SJCRH30 (cell line): Measurements from ENCODE around the gene NRXN2. TPM values are rescaled to one million over a fixed set of nuclear protein-coding genes. Genes with fewer than 3 reads are reported as not detected.
A peak's percentile ranks its signal among the peaks of the same experiment; 100 is the strongest.

Experiments
- DNase-seq, 2 experiments: peaks; one replicate each; pipeline ENCODE4 v3.0.0-alpha.2; 2015 to 2020
- H3K27ac ChIP-seq: fragments of 250-450 bp; sonication (Bioruptor Pico); 2 replicates; pipeline ENCODE4 v1.5.1; 2020; ENCODE audit warnings: mild to moderate bottlenecking, moderate library complexity
- H3K27me3 ChIP-seq: fragments of 250-450 bp; sonication (Bioruptor Pico); 2 replicates; pipeline ENCODE4 v1.5.1; 2020; ENCODE audit warnings: mild to moderate bottlenecking, moderate library complexity
- H3K36me3 ChIP-seq: fragments of 250-450 bp; sonication (Bioruptor Pico); 2 replicates; pipeline ENCODE4 v1.5.1; 2020; ENCODE audit warnings: mild to moderate bottlenecking, moderate library complexity
- H3K4me1 ChIP-seq: fragments of 250-450 bp; sonication (Bioruptor Pico); 2 replicates; pipeline ENCODE4 v1.5.1; 2020; ENCODE audit warnings: mild to moderate bottlenecking, moderate library complexity
- H3K4me3 ChIP-seq: fragments of 250-450 bp; sonication (Bioruptor Pico); 2 replicates; pipeline ENCODE4 v1.5.1; 2020; ENCODE audit warnings: mild to moderate bottlenecking, moderate library complexity
- H3K9me3 ChIP-seq: fragments of 250-450 bp; sonication (Bioruptor Pico); replicated peaks from 2 replicates; pipeline ENCODE4 v1.5.1; 2020; ENCODE audit warnings: mild to moderate bottlenecking, moderate library complexity
- total RNA-seq: library from RNA; depleted of rRNA; stranded (reverse); fragments of >200 nt; shearing (Covaris generic); gene quantifications from 2 replicates; pipeline ENCODE4 v1.2.3, GENCODE V29; 2014

The NRXN2 gene
- total RNA-seq, 1 experiment from 2014 or later, result 0.08 TPM

- Histone ChIP-seq H3K9me3 (no peaks in the 10 kb centered on the region), H3K27me3 (no peaks in the 10 kb centered on the region), H3K36me3 (no peaks in the 10 kb centered on the region), H3K27ac (no peak overlapping the region), H3K4me3 (no peak overlapping the region), H3K4me1 (peaks cover 6% of the 10 kb centered on the region)
- DNase-seq, result no peak
These were observed 30.0 kb upstream of the NRXN2 start for GRCh38 chr11:64753019-64753379.

- Histone ChIP-seq H3K27ac (no peak overlapping the region; the same call in 1 of the 2 replicates), H3K9me3 (no peaks in the 10 kb centered on the region), H3K4me3 (no peak overlapping the region), H3K4me1 (peaks cover 6% of the 10 kb centered on the region), H3K27me3 (no peaks in the 10 kb centered on the region), H3K36me3 (no peaks in the 10 kb centered on the region)
- DNase-seq, result peak; percentile 80 to 88
These were observed 29.4 kb upstream of the NRXN2 start for GRCh38 chr11:64752175-64752970.

DNA sequence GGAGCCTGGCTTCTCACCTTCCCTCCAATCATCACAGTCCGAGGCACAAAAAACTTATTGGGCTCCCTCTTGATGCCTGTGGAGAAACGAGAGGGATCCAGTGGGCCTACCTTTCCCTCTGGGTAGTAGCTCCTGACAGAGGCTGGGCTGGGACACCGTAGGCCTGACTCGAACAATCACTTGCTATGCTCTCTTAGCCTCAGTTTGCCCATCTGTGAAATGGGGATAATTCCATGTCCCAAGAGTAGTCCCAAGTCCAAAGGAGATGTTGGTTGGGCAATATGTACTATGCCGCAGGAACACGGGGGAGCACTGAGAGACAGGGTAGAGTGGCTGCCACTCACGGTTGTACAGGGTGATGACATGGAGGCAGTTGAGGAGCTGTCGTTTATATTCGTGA, 28.6 kb upstream of the NRXN2 start:
- no peak overlapping the region for H3K27ac ChIP-seq
- H3K9me3 ChIP-seq, result no peaks in the 10 kb centered on the region
- H3K27me3 ChIP-seq, result no peaks in the 10 kb centered on the region
- DNase-seq, result no peak
- no peak overlapping the region for H3K4me3 ChIP-seq
- H3K36me3 ChIP-seq, result no peaks in the 10 kb centered on the region
- peaks cover 6% of the 10 kb centered on the region for H3K4me1 ChIP-seq

DNA sequence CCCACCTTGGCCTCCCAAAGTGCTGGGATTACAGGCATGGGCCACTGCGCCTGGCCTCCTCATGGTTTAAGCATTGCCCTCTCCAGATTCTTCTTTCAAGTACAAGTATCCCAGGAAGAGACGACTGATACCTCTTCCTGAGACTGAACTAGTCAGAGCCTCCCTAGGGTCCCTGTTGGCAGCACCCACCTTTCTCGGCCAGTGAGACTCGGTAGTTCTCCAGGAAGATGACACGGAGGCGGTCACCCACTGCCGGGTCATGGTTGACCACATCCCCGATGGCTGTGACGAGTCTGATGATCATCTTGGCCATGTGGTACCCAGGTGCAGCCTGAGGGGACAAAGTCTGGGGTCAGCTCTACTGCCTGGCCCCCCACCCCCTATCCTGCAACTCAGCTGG, 28.1 kb upstream of the NRXN2 start:
- no peaks in the 10 kb centered on the region for H3K9me3 ChIP-seq
- no peak for DNase-seq
- H3K27ac ChIP-seq, result no peak overlapping the region
- no peaks in the 10 kb centered on the region for H3K36me3 ChIP-seq
- H3K4me1 ChIP-seq, result peaks cover 6% of the 10 kb centered on the region
- H3K27me3 ChIP-seq, result no peaks in the 10 kb centered on the region
- no peak overlapping the region for H3K4me3 ChIP-seq

- no peak overlapping the region for H3K4me3 ChIP-seq
These were observed 27.5 kb upstream of the NRXN2 start for GRCh38 chr11:64750361-64751054.

DNA sequence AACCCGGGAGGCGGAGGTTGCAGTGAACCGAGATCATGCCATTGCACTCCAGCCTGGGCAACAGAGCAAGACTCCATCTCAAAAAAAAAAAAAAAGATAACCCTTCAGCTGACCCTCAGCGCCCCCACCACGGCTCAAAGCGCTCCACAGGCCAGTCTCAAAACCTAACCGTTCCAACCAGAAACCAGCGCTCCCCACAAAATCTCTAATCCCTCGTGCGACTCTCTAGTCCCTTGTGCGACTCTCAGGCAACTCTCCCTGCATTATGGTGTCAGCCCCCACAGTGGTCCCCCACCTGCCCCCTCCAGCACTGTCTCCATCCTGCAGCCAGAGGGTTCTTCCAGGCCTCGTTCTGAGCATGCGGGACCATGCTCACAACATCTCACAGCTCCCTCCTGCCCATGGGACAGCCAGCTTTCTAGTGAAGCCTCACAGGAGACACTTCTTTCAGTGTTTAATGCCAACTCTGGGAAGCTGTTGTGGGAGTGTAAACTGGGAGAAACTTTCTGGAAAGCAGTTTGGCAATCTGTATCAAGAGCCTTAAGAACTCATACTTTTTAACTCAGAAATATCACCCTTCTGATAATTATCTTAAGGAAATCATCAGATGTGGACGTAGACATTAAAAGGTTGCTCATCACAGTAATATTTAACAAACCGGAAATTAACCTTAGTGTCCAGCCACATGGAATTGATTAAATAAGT, 25.1 kb upstream of the NRXN2 start:
- no peak overlapping the region for H3K27ac ChIP-seq
- no peak for DNase-seq
- no peaks in the 10 kb centered on the region for H3K36me3 ChIP-seq
- peaks cover 18% of the 10 kb centered on the region for H3K27me3 ChIP-seq
- no peaks in the 10 kb centered on the region for H3K9me3 ChIP-seq
- H3K4me1 ChIP-seq, result peaks cover 10% of the 10 kb centered on the region
- no peak overlapping the region for H3K4me3 ChIP-seq

More at GRCh38 chr11:64750361-64751054, 27.5 kb upstream of the NRXN2 start:
- DNase-seq, result no peak
- Histone ChIP-seq H3K27ac (no peak overlapping the region), H3K4me1 (peaks cover 6% of the 10 kb centered on the region), H3K27me3 (peaks cover 3% of the 10 kb centered on the region; the same call in 1 of the 2 replicates), H3K9me3 (no peaks in the 10 kb centered on the region), H3K36me3 (no peaks in the 10 kb centered on the region)

GRCh38 chr11:64746486-64746885, 23.5 kb upstream of the NRXN2 start:
- Histone ChIP-seq H3K4me1 (peaks cover 6% of the 10 kb centered on the region; the same call in 1 of the 2 replicates), H3K4me3 (no peak overlapping the region), H3K9me3 (no peaks in the 10 kb centered on the region), H3K27me3 (peaks cover 29% of the 10 kb centered on the region), H3K36me3 (no peaks in the 10 kb centered on the region), H3K27ac (no peak overlapping the region)
- DNase-seq, result no peak

DNA sequence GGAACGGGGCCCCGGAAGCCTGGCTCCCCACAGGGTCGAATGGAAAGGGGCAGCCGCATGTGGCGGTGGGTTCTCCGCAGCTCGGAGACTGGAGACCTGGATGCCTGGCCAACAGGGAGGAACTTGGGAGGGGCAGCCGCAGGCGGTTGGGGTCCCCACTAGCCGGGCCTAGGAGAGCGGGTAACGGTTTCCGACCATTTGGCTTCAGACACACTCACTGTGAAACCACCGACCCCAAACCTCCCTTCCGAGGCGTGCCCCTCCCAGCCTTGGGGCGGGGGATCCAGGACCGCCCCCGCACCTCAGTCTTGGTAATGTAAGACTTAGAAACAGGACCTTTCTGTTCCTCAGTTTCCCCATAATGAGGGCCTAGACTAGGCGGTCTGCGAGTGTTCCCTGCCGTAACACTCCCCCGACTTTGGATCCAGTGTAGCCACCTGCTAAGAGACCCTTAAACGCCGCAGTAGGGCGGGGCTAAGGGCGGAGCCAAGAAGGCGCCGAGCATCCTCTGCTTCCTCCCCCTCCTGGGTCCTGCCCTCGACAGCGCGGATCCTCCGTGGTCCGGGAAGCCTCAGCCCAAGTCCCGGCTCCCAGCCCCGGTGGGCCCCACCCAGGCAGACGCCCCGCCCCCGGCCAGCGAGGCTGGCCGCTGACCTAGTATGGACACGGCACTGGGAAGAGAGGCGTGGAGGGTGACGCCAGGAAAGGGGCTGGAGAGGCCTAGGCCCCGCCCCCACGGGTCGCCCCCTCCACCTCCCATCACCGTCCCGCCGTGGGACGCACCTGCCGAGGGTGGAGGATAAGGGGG, 22.7 kb upstream of the NRXN2 start:
- H3K27me3 ChIP-seq, result peaks cover 29% of the 10 kb centered on the region
- H3K36me3 ChIP-seq, result no peaks in the 10 kb centered on the region
- no peak overlapping the region for H3K27ac ChIP-seq
- no peaks in the 10 kb centered on the region for H3K9me3 ChIP-seq
- peaks cover 6% of the 10 kb centered on the region; the same call in 1 of the 2 replicates for H3K4me1 ChIP-seq
- peak; percentile 47 to 53 for DNase-seq
- peak overlapping the region; percentile 49 for H3K4me3 ChIP-seq

DNA sequence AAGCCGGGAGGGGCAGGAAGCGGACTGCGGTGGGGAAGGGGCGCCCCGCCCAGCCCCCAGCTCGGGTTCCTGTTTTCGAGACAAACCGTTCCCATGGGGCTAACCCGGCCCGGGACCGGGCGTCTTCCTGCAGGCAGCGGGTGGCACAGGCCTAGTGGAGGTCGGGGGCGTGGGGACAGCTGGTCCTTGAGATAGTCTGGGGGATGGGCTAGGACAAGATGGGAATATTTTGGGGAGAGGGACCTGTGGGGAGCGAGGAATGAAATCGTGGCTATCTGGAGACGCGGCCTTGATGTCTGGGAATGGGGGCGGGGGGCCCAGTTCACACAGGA, 22.2 kb upstream of the NRXN2 start:
- Histone ChIP-seq H3K4me3 (peak overlapping the region; percentile 49), H3K27me3 (peaks cover 30% of the 10 kb centered on the region), H3K4me1 (peaks cover 6% of the 10 kb centered on the region; the same call in 1 of the 2 replicates), H3K27ac (no peak overlapping the region), H3K9me3 (no peaks in the 10 kb centered on the region), H3K36me3 (no peaks in the 10 kb centered on the region)
- no peak for DNase-seq

GRCh38 chr11:64744544-64745188, 21.7 kb upstream of the NRXN2 start:
- H3K36me3 ChIP-seq, result no peaks in the 10 kb centered on the region
- peaks cover 6% of the 10 kb centered on the region; the same call in 1 of the 2 replicates for H3K4me1 ChIP-seq
- peaks cover 31% of the 10 kb centered on the region for H3K27me3 ChIP-seq
- H3K27ac ChIP-seq, result no peak overlapping the region
- DNase-seq, result no peak
- peak overlapping the region; percentile 49 for H3K4me3 ChIP-seq
- no peaks in the 10 kb centered on the region for H3K9me3 ChIP-seq

DNA sequence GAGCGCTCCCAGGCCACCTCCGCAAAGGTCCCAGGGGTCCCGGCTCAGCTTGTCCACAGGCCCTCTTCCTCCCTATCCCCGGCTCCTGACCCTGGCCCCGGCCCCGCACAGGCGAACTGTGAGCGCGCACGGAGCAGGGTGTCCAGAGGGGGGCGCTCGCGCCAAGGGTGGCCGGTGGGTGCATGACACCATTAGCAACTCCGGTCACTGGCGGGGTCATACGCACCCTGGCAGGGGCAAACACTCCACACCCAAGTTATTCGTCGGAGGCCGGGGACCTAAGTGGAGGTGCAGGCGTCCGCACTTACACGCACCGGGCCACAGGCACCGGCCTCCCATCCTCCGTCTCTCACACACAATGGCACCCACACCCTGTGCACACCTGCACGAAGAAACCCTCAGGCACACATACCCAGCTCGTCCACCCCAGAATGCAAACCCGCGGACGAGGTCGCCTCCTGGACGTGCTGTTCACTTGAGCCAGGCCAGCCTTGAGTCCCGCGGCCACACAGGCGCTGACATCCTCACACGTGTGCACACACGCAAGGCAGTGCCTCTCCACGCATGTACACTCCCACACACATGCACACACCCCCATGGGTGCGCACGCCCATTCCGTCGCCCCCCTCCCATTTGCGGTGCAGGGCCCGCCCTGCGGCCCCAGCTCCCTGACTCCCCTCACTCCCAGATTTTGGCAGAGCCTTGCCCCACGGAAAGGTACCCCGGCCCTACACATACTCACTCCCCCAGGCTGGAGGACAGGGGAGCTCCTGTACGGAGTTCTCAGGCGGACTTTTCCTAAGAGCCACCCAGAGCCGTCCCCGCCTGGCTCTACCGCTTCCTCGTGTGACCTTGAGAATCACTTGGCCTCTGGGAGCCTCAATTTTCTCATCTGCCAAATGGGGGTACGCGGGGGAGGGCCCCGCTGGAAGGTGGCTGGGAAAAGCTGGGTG, 20.9 kb upstream of the NRXN2 start, which contains the start of gene RASGRP2:
Gene RASGRP2 (minus strand): TSS at position 552 of the 953 bp plus-strand sequence. CDS start 1,276 bp downstream, outside the sequence.
- DNase-seq, result peak; percentile 48 to 57
- Histone ChIP-seq H3K27me3 (peaks cover 31% of the 10 kb centered on the region), H3K27ac (no peak within 1 kb of the TSS), H3K36me3 (no peaks in the 10 kb centered on the region), H3K4me3 (peak within 1 kb of the TSS; percentile 49), H3K9me3 (no peaks in the 10 kb centered on the region), H3K4me1 (peaks cover 6% of the 10 kb centered on the region; the same call in 1 of the 2 replicates)

DNA sequence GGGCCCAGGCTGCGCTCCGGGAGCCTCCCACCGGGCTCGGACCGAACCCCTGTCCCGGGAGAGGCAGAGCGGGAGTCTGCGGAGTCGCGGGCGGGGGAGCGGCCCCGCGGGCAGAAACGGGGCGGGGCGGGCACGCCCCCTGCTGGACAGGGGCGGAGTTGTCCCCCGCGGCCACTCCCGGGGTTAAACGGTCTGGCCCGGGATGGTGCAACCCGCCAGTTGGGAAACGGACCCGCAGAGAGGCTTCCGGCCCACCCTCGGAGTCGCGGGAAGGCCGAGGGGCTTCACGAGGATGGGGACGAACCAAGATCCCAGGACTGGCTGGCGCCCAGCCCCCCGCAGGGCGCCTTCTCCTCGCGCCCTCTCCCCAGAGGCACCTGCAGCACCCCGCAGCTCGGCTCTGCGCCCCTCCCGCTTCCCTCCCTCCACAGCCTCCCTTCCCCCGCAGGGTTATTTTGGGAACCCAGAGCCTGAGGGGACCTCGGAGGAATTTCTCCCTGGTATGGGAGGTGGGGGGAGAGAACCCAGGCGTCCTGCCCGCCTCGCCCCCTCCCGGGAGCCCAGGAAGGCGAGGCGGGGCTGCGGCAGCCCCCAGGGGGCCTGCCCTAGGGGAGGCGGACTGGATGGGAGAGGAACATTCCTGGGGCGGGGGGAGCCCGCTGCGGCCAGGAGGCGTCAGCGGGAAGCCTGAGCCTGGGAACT, 20.0 kb upstream of the NRXN2 start:
- no peaks in the 10 kb centered on the region for H3K36me3 ChIP-seq
- no peak overlapping the region for H3K27ac ChIP-seq
- DNase-seq, result peak in 1 of 2 experiments; percentile 53
- peaks cover 31% of the 10 kb centered on the region for H3K27me3 ChIP-seq
- peaks cover 6% of the 10 kb centered on the region; the same call in 1 of the 2 replicates for H3K4me1 ChIP-seq
- no peak overlapping the region for H3K4me3 ChIP-seq
- no peaks in the 10 kb centered on the region for H3K9me3 ChIP-seq
